Astrocyte (in vitro differentiated cells and primary cell): ENCODE data around the gene PDE8A. TPM values are rescaled to one million over a fixed set of nuclear protein-coding genes. Genes with fewer than 3 reads are reported as not detected.

Source experiments
- DNase-seq: peaks from one replicate; pipeline ENCODE4 v3.0.0-alpha.2; 2010; ENCODE audit warnings: low read depth
- FAIRE-seq: peaks from 2 replicates; lab custom pipeline; 2011; peaks lifted over from hg19 to GRCh38; lab: Jason Lieb, UNC
- H2AFZ ChIP-seq: 2 replicates; pipeline ENCODE4 v1.6.0; 2012; ENCODE audit warnings: low read depth, low read length, inconsistent platforms
- H3K27ac ChIP-seq: 2 replicates; pipeline ENCODE4 v1.5.1; 2011; ENCODE audit warnings: low read depth, low read length, inconsistent platforms
- H3K27me3 ChIP-seq: 2 replicates; pipeline ENCODE4 v1.6.0; 2011; ENCODE audit warnings: low read length, inconsistent platforms; ENCODE audit not compliant: insufficient read depth
- H3K36me3 ChIP-seq: 2 replicates; pipeline ENCODE4 v1.5.1; 2011; ENCODE audit warnings: low read length, inconsistent platforms; ENCODE audit not compliant: insufficient read depth
- H3K4me1 ChIP-seq: 2 replicates; pipeline ENCODE4 v1.5.1; 2011; ENCODE audit warnings: low read length, inconsistent platforms; ENCODE audit not compliant: insufficient read depth
- H3K4me2 ChIP-seq: 2 replicates; pipeline ENCODE4 v1.6.0; 2012; ENCODE audit warnings: low read length, inconsistent platforms
- H3K4me3 ChIP-seq: 2 replicates; pipeline ENCODE4 v1.5.1; 2011; ENCODE audit warnings: low read depth, mild to moderate bottlenecking, low read length, inconsistent platforms; ENCODE audit not compliant: insufficient read depth
- H3K79me2 ChIP-seq: 2 replicates; pipeline ENCODE4 v1.6.0; 2012; ENCODE audit warnings: mild to moderate bottlenecking, low read length, inconsistent platforms; ENCODE audit not compliant: insufficient read depth
- H3K9ac ChIP-seq: 2 replicates; pipeline ENCODE4 v1.6.0; 2012; ENCODE audit warnings: mild to moderate bottlenecking, low read length, inconsistent platforms
- H3K9me3 ChIP-seq: 2 replicates; pipeline ENCODE4 v1.5.1; 2012; ENCODE audit warnings: low read depth, mild to moderate bottlenecking, low read length, inconsistent platforms; ENCODE audit not compliant: insufficient read depth
- H4K20me1 ChIP-seq: 2 replicates; pipeline ENCODE4 v1.6.0; 2012; ENCODE audit warnings: low read length, inconsistent platforms; ENCODE audit not compliant: insufficient read depth
- H3K27ac Mint-ChIP-seq: one replicate; pipeline ENCODE4 v1.8.0; 2021; ENCODE audit warnings: mild to moderate bottlenecking, mixed read lengths; ENCODE audit not compliant: unreplicated experiment
- H3K27me3 Mint-ChIP-seq: one replicate; pipeline ENCODE4 v1.8.0; 2021; ENCODE audit warnings: low read depth, mixed read lengths; ENCODE audit not compliant: unreplicated experiment
- H3K36me3 Mint-ChIP-seq: one replicate; pipeline ENCODE4 v1.8.0; 2021; ENCODE audit warnings: low read depth, mixed read lengths; ENCODE audit not compliant: unreplicated experiment
- H3K4me1 Mint-ChIP-seq: one replicate; pipeline ENCODE4 v1.8.0; 2021; ENCODE audit warnings: low read depth, mixed read lengths; ENCODE audit not compliant: unreplicated experiment
- H3K4me3 Mint-ChIP-seq: one replicate; pipeline ENCODE4 v1.8.0; 2021; ENCODE audit warnings: mild to moderate bottlenecking, moderate library complexity, mixed read lengths; ENCODE audit not compliant: unreplicated experiment
- H3K9me3 Mint-ChIP-seq: one replicate; pipeline ENCODE4 v1.8.0; 2021; ENCODE audit warnings: mild to moderate bottlenecking, mixed read lengths; ENCODE audit not compliant: unreplicated experiment
- EZH2 ChIP-seq: IDR thresholded peaks from 2 replicates; pipeline ENCODE4 v1.6.1; 2012; ENCODE audit warnings: mild to moderate bottlenecking, low read length, inconsistent platforms; ENCODE audit not compliant: insufficient read depth
- total RNA-seq: library from RNA; stranded (reverse); gene quantifications from 2 replicates; pipeline ENCODE4 v1.2.1, GENCODE V29; 2021
- TF ChIP-seq, protein P1 (sequence below): IDR thresholded peaks from 2 replicates; pipeline ENCODE4 v1.5.1; 2011; ENCODE audit warnings: low read depth, mild to moderate bottlenecking, inconsistent platforms, low read length, moderate library complexity; ENCODE audit not compliant: insufficient read depth

Gene PDE8A
- total RNA-seq, 1 donor from 2014 or later, result 18.0 TPM

DNA sequence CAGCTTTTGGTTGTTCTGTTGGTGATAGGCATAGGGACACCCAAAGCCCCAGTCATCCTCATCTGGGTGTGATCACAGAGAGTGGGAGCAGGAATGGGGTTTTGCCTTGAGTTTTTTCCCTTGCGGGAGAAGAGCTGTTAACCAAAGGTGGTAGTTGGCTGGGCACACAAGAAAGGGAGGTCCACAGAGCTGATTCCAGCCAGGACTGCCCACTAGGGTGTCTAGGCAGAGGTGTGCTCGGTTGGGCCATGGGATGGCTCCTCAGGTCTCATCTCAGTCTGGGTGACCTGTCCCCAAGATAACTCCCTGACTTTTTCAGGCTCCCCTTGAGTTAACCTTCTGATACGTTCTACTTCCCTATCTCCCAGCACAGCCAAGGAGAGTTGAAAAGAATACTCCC lies 134.8 kb downstream of the PDE8A start:
- peaks cover 26% of the 10 kb centered on the region for H3K36me3 Mint-ChIP-seq
- no peaks in the 10 kb centered on the region for H3K27me3 Mint-ChIP-seq
- H3K9me3 Mint-ChIP-seq, result no peaks in the 10 kb centered on the region
- no peak overlapping the region for H3K9ac ChIP-seq
- FAIRE-seq (no peak), DNase-seq (no peak)
- TF ChIP-seq, protein P1, sequence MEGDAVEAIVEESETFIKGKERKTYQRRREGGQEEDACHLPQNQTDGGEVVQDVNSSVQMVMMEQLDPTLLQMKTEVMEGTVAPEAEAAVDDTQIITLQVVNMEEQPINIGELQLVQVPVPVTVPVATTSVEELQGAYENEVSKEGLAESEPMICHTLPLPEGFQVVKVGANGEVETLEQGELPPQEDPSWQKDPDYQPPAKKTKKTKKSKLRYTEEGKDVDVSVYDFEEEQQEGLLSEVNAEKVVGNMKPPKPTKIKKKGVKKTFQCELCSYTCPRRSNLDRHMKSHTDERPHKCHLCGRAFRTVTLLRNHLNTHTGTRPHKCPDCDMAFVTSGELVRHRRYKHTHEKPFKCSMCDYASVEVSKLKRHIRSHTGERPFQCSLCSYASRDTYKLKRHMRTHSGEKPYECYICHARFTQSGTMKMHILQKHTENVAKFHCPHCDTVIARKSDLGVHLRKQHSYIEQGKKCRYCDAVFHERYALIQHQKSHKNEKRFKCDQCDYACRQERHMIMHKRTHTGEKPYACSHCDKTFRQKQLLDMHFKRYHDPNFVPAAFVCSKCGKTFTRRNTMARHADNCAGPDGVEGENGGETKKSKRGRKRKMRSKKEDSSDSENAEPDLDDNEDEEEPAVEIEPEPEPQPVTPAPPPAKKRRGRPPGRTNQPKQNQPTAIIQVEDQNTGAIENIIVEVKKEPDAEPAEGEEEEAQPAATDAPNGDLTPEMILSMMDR, result no peak
- TF ChIP-seq EZH2, result no peak
- H3K27ac Mint-ChIP-seq, result no peak overlapping the region
- no peaks in the 10 kb centered on the region for H3K79me2 ChIP-seq
- peaks cover 3% of the 10 kb centered on the region for H3K4me1 ChIP-seq
- no peaks in the 10 kb centered on the region for H4K20me1 ChIP-seq
- H3K4me1 Mint-ChIP-seq, result peaks cover 8% of the 10 kb centered on the region
- no peak overlapping the region for H3K4me3 Mint-ChIP-seq
- H3K36me3 ChIP-seq, result peaks cover 4% of the 10 kb centered on the region
- H3K27ac ChIP-seq, result no peak overlapping the region
- H2AFZ ChIP-seq, result no peak overlapping the region
- no peak overlapping the region for H3K4me2 ChIP-seq
- H3K4me3 ChIP-seq, result no peak overlapping the region
- no peaks in the 10 kb centered on the region for H3K27me3 ChIP-seq
- no peaks in the 10 kb centered on the region for H3K9me3 ChIP-seq

DNA sequence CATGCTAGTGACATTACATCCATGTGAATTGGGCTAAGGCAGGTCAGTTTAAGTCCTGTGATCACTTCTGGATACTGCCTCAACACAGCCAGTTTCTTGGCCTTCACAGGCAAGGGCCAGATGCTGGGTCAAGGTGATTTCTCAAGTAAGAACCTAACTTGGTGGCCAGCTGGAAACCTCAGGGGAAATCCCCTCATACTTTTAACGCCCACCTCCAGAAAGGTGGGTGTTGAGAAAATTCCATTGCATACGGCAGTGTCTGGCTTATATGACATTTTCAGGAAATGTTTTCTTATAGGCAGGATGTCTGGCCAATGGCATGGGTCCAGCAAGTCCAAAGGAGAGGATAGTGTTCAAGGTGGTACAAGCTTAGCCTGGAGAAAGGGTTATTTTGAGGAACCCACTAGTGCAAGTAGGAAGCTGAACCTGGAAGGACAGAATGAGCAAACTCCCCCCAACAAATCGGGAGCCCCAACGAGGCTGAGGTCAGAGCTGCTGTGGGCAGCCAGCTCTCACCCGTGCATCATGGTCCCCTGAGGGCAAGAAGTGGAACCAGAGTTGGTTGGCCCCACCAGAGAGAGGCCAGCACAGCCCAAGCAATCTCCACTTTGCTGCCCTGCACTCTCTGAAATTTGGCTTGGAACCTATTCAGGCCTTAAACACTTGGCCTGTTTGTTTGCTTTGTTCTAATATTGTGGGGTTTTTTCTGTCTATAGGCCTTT lies 135.4 kb downstream of the PDE8A start:
- Histone ChIP-seq H3K4me2 (no peak overlapping the region), H3K27ac (no peak overlapping the region), H3K36me3 (peaks cover 4% of the 10 kb centered on the region), H3K4me3 (no peak overlapping the region), H3K79me2 (no peaks in the 10 kb centered on the region), H2AFZ (no peak overlapping the region), H3K9me3 (no peaks in the 10 kb centered on the region), H4K20me1 (no peaks in the 10 kb centered on the region), H3K9ac (no peak overlapping the region), H3K27me3 (no peaks in the 10 kb centered on the region), H3K4me1 (peaks cover 3% of the 10 kb centered on the region)
- no peaks in the 10 kb centered on the region for H3K9me3 Mint-ChIP-seq
- DNase-seq, result peak; percentile 36
- no peaks in the 10 kb centered on the region for H3K27me3 Mint-ChIP-seq
- TF ChIP-seq, protein P1, result no peak
- no peak for TF ChIP-seq EZH2
- H3K27ac Mint-ChIP-seq, result peak overlapping the region; percentile 43
- H3K4me3 Mint-ChIP-seq, result no peak overlapping the region
- FAIRE-seq, result no peak
- H3K36me3 Mint-ChIP-seq, result peaks cover 29% of the 10 kb centered on the region
- H3K4me1 Mint-ChIP-seq, result peaks cover 8% of the 10 kb centered on the region

DNA sequence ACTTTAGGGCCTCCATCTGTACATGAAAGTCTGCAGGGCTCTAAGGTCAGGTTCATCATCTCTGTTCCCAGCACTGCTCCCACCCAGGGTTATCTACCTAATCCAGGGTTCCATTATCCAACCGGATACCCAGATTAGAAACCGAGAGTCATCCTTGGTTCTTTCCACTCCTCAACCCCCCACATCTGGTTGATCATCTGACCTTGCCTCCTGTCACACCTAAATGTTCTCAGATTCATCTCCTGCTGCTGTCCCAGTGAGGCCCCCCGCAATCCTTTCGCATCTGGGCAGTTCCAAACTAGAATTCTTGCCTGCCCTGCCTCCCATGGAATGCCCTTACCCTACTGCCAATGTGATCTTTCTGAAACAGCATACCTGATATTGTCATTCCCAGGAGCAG lies 136.5 kb downstream of the PDE8A start:
- no peaks in the 10 kb centered on the region for H3K27me3 ChIP-seq
- Mint-ChIP-seq H3K36me3 (peaks cover 35% of the 10 kb centered on the region), H3K4me1 (peaks cover 8% of the 10 kb centered on the region), H3K9me3 (no peaks in the 10 kb centered on the region), H3K27ac (no peak overlapping the region), H3K27me3 (no peaks in the 10 kb centered on the region), H3K4me3 (no peak overlapping the region)
- peaks cover 8% of the 10 kb centered on the region for H3K36me3 ChIP-seq
- H3K9ac ChIP-seq, result no peak overlapping the region
- H3K9me3 ChIP-seq, result no peaks in the 10 kb centered on the region
- no peaks in the 10 kb centered on the region for H4K20me1 ChIP-seq
- TF ChIP-seq, protein P1, result no peak
- TF ChIP-seq EZH2, result no peak
- H3K79me2 ChIP-seq, result no peaks in the 10 kb centered on the region
- H3K4me1 ChIP-seq, result peaks cover 3% of the 10 kb centered on the region
- no peak overlapping the region for H2AFZ ChIP-seq
- DNase-seq, result no peak
- no peak overlapping the region for H3K4me3 ChIP-seq
- H3K4me2 ChIP-seq, result no peak overlapping the region
- FAIRE-seq, result no peak
- no peak overlapping the region for H3K27ac ChIP-seq
